HepG2 (cell line): Measurements from ENCODE around the gene CCN2. TPM values are rescaled to one million over a fixed set of nuclear protein-coding genes. Genes with fewer than 3 reads are reported as not detected.
A peak's percentile ranks its signal among the peaks of the same experiment; 100 is the strongest.

Source experiments
- CBX1 ChIP-seq: IDR thresholded peaks from one replicate; pipeline ENCODE4 v1.6.1; 2016; ENCODE audit warnings: antibody characterized with exemption, low read depth
- RBFOX2 ChIP-seq: fragments of 200-400 bp; formaldehyde crosslinking; IDR thresholded peaks from 2 replicates; pipeline ENCODE4 v1.6.1; 2017; ENCODE audit warnings: low read depth, mild to moderate bottlenecking, low read length
- SMAD1 ChIP-seq: sonication (generic); formaldehyde crosslinking; IDR thresholded peaks from 2 replicates; pipeline ENCODE4 v1.4.0; 2020; ENCODE audit warnings: missing genetic modification reagents, low read depth, mild to moderate bottlenecking, borderline replicate concordance
- ZBTB8A ChIP-seq: sonication (generic); formaldehyde crosslinking; IDR thresholded peaks from 2 replicates; pipeline ENCODE4 v1.4.0; 2020; ENCODE audit warnings: mild to moderate bottlenecking, low read depth, missing genetic modification reagents, borderline replicate concordance
- ZNF230 ChIP-seq: sonication (generic); formaldehyde crosslinking; IDR thresholded peaks from 2 replicates; pipeline ENCODE4 v1.4.0; 2020; ENCODE audit warnings: mild to moderate bottlenecking, missing genetic modification reagents
- ZNF343 ChIP-seq: sonication (generic); formaldehyde crosslinking; IDR thresholded peaks from 2 replicates; pipeline ENCODE4 v1.4.0; 2020; ENCODE audit warnings: mild to moderate bottlenecking, missing genetic modification reagents
- ZNF383 ChIP-seq: sonication (generic); formaldehyde crosslinking; IDR thresholded peaks from 2 replicates; pipeline ENCODE4 v1.4.0; 2020; ENCODE audit warnings: missing genetic modification reagents, mild to moderate bottlenecking, borderline replicate concordance
- ZNF530 ChIP-seq: sonication (generic); formaldehyde crosslinking; IDR thresholded peaks from 2 replicates; pipeline ENCODE4 v1.5.0; 2020; ENCODE audit warnings: low read depth, mild to moderate bottlenecking, missing genetic modification reagents
- ZNF556 ChIP-seq: sonication (generic); formaldehyde crosslinking; IDR thresholded peaks from 2 replicates; pipeline ENCODE4 v1.4.0; 2020; ENCODE audit warnings: mild to moderate bottlenecking, missing genetic modification reagents, borderline replicate concordance
- polyA plus RNA-seq, 8 experiments: library from polyadenylated mRNA; depleted of rRNA in 3 of 8; stranded (reverse) in 7 of 8; unstranded in 1 of 8; fragments of >200 nt; fragmentation: Illumina TruSeq in 4 of 8; extraction: Trizol in 4 of 8; gene quantifications; 2 replicates each; pipeline versions ENCODE4 v1.2.1 to v1.2.3, GENCODE V29; 2011 to 2016; ENCODE audit warnings: low read depth in 4 of 8, missing spikeins in 1 of 8, mixed read lengths in 1 of 8; ENCODE audit not compliant: insufficient read depth in 1 of 8
- total RNA-seq, 5 experiments: library from RNA; depleted of rRNA; stranded (reverse); fragments of >200 nt; fragmentation: Illumina TruSeq; extraction: Trizol; gene quantifications; 2 replicates each; pipeline ENCODE4 v1.2.3, GENCODE V29; 2016; ENCODE audit warnings: low read depth in 1 of 5
- TF ChIP-seq, protein P1 (sequence below): sonication (generic); formaldehyde crosslinking; IDR thresholded peaks from 2 replicates; pipeline ENCODE4 v1.4.0; 2020; ENCODE audit warnings: mild to moderate bottlenecking, missing genetic modification reagents
- TF ChIP-seq, protein P2 (sequence below): sonication (generic); formaldehyde crosslinking; IDR thresholded peaks from 2 replicates; pipeline ENCODE4 v1.5.0; 2020; ENCODE audit warnings: mild to moderate bottlenecking, missing genetic modification reagents, borderline replicate concordance

The CCN2 gene
- total and polyA plus RNA-seq, 2 of the 13 experiments (the other 11 are each of a cell fraction or from before 2014, with no cell fraction given) = 34.7 to 316 TPM

DNA sequence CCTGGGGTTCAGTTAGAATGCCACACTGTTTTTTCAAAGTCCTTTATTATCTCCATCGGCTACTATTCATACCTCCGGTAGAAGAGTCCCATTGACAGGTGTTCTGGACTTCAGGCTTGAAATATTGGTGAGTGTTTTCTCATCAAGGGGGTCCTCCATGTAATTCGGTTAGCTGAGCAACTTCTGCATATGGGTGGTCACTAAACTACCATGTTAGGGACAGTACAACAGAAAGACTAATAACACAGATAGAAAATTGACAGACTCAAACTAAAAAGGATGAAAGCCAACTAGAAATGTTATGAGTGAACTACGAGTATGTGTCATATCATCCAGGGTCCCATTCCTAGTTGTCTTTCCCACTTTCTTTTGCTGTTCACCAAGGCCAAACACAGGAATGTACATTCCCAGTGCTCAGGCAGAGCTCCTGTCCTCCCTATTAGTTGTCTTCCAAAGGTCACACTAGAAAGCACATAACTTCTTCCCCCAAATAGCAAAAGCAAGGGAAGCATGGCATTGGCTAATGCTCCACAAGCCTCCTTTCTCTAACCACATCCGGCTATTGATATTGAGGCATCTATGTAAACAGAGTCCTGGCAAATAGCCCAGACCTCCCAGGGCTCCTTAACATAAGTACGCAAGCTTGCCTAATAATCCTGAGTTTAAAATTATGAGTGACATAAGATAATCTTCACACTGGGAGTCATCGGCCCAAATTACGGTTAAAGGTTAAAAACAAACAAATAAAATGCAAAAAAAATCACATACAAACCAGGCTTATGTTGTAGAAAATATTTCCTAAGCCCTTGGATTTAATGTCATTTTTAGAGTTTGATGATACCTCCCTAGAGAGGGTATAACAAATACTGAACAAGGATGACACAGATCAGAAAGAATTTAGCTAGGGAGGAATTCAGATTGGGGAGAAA, 13.2 kb downstream of the CCN2 start (continued):
- no peak for TF ChIP-seq SMAD1
- no peak for TF ChIP-seq ZNF343 (CRISPR knock-in tag)
- TF ChIP-seq ZNF530 (CRISPR knock-in tag) = no peak
- TF ChIP-seq, protein P1, sequence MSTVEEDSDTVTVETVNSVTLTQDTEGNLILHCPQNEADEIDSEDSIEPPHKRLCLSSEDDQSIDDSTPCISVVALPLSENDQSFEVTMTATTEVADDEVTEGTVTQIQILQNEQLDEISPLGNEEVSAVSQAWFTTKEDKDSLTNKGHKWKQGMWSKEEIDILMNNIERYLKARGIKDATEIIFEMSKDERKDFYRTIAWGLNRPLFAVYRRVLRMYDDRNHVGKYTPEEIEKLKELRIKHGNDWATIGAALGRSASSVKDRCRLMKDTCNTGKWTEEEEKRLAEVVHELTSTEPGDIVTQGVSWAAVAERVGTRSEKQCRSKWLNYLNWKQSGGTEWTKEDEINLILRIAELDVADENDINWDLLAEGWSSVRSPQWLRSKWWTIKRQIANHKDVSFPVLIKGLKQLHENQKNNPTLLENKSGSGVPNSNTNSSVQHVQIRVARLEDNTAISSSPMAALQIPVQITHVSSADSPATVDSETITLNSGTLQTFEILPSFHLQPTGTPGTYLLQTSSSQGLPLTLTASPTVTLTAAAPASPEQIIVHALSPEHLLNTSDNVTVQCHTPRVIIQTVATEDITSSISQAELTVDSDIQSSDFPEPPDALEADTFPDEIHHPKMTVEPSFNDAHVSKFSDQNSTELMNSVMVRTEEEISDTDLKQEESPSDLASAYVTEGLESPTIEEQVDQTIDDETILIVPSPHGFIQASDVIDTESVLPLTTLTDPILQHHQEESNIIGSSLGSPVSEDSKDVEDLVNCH (CRISPR knock-in tag) = no peak
- TF ChIP-seq ZNF230 (CRISPR knock-in tag) = no peak
- TF ChIP-seq, protein P2, sequence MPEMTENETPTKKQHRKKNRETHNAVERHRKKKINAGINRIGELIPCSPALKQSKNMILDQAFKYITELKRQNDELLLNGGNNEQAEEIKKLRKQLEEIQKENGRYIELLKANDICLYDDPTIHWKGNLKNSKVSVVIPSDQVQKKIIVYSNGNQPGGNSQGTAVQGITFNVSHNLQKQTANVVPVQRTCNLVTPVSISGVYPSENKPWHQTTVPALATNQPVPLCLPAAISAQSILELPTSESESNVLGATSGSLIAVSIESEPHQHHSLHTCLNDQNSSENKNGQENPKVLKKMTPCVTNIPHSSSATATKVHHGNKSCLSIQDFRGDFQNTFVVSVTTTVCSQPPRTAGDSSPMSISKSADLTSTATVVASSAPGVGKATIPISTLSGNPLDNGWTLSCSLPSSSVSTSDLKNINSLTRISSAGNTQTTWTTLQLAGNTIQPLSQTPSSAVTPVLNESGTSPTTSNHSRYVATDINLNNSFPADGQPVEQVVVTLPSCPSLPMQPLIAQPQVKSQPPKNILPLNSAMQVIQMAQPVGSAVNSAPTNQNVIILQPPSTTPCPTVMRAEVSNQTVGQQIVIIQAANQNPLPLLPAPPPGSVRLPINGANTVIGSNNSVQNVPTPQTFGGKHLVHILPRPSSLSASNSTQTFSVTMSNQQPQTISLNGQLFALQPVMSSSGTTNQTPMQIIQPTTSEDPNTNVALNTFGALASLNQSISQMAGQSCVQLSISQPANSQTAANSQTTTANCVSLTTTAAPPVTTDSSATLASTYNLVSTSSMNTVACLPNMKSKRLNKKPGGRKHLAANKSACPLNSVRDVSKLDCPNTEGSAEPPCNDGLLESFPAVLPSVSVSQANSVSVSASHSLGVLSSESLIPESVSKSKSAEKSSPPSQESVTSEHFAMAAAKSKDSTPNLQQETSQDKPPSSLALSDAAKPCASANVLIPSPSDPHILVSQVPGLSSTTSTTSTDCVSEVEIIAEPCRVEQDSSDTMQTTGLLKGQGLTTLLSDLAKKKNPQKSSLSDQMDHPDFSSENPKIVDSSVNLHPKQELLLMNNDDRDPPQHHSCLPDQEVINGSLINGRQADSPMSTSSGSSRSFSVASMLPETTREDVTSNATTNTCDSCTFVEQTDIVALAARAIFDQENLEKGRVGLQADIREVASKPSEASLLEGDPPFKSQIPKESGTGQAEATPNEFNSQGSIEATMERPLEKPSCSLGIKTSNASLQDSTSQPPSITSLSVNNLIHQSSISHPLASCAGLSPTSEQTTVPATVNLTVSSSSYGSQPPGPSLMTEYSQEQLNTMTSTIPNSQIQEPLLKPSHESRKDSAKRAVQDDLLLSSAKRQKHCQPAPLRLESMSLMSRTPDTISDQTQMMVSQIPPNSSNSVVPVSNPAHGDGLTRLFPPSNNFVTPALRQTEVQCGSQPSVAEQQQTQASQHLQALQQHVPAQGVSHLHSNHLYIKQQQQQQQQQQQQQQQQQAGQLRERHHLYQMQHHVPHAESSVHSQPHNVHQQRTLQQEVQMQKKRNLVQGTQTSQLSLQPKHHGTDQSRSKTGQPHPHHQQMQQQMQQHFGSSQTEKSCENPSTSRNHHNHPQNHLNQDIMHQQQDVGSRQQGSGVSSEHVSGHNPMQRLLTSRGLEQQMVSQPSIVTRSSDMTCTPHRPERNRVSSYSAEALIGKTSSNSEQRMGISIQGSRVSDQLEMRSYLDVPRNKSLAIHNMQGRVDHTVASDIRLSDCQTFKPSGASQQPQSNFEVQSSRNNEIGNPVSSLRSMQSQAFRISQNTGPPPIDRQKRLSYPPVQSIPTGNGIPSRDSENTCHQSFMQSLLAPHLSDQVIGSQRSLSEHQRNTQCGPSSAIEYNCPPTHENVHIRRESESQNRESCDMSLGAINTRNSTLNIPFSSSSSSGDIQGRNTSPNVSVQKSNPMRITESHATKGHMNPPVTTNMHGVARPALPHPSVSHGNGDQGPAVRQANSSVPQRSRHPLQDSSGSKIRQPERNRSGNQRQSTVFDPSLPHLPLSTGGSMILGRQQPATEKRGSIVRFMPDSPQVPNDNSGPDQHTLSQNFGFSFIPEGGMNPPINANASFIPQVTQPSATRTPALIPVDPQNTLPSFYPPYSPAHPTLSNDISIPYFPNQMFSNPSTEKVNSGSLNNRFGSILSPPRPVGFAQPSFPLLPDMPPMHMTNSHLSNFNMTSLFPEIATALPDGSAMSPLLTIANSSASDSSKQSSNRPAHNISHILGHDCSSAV = no peak
- no peak for TF ChIP-seq ZNF383
- no peak for TF ChIP-seq ZBTB8A (CRISPR knock-in tag)
- peak; percentile 88 for TF ChIP-seq CBX1
- no peak for TF ChIP-seq RBFOX2
- TF ChIP-seq ZNF556 (CRISPR knock-in tag) = peak; percentile 89; the same call in 1 of the 2 replicates
- TF ChIP-seq, all 625 proteins: peak for 285
